ENCODE data around the gene MAPK14. TPM values are rescaled to one million over a fixed set of nuclear protein-coding genes. Genes with fewer than 3 reads are reported as not detected.

Gene MAPK14
- total and polyA plus RNA-seq, 9 of the 15 experiments (the other 6 are each of a cell fraction or from before 2014, with no cell fraction given) = 8.8 to 62.7 (median 35.5) TPM

- no peaks in the 10 kb centered on the region for H3K9me1 ChIP-seq (ENCODE audit: control insufficient read depth, insufficient read depth, low read length)
- no peak overlapping the region for H3K4me3 ChIP-seq
- FAIRE-seq (no peak), ATAC-seq (no peak), DNase-seq (ENCODE audit: extremely low read depth in 1 of 4, low spot score in 3 of 4) (no peak)
- ChIA-PET POLR2A (no interaction called here), CTCF (ENCODE audit: low intra/inter-chr PET ratio) (no interaction called here)
- 72% methylated on average over 3 of the region's 3 CpGs for WGBS (ENCODE audit: insufficient coverage, low coverage, missing lambda C conversion rate)
- no peaks in the 10 kb centered on the region for H3K79me2 ChIP-seq (ENCODE audit: control insufficient read depth, insufficient read depth, low read length)
- no peak overlapping the region for H3K27ac ChIP-seq (ENCODE audit: extremely low read depth, low read depth, low read length)
- no peaks in the 10 kb centered on the region for H3K36me3 ChIP-seq (ENCODE audit: control insufficient read depth, insufficient read depth, low read length)
- BruUV-seq (replicated peaks) = no TSS peak
- no peaks in the 10 kb centered on the region; the same call in 1 of the 2 replicates for H4K20me1 ChIP-seq (replicated peaks; ENCODE audit: control insufficient read depth, insufficient read depth, low read length)
- in situ Hi-C loops (cut with MboI) (no loop called here), intact Hi-C loops (cut with micrococcal nuclease) (no loop called here)
- TF ChIP-seq USF2 (CRISPR knock-in tag; IDR thresholded peaks at IDR 0.05) (no peak), RBM39 (optimal IDR thresholded peaks at IDR 0.05; ENCODE audit: low read depth, low read length) (no peak), NELFE (IDR thresholded peaks at IDR 0.05; ENCODE audit: insufficient read depth, insufficient read length) (no peak), POLR3G (IDR thresholded peaks at IDR 0.05; ENCODE audit: extremely low read depth, insufficient read length, insufficient replicate concordance) (no peak), BRF1 (IDR thresholded peaks at IDR 0.05; ENCODE audit: borderline replicate concordance, extremely low read depth, insufficient read length) (no peak), CHD4 (IDR thresholded peaks at IDR 0.05; ENCODE audit: insufficient read depth, insufficient replicate concordance, low read depth, low read length, poor library complexity, severe bottlenecking) (no peak), MCM3 (IDR thresholded peaks at IDR 0.05) (no peak), ZNF263 (CRISPR knock-in tag; IDR thresholded peaks at IDR 0.05; ENCODE audit: borderline replicate concordance) (no peak), GTF2A2 (tag; IDR thresholded peaks at IDR 0.05) (no peak), GTF2F1 (IDR thresholded peaks at IDR 0.05; ENCODE audit: low read depth, low read length) (no peak), TAF7 (tag; IDR thresholded peaks at IDR 0.05) (no peak), GABPB2 (CRISPR knock-in tag; conservative IDR thresholded peaks at IDR 0.05) (no peak), DEAF1 (CRISPR knock-in tag; IDR thresholded peaks at IDR 0.05) (no peak), MNT (conservative IDR thresholded peaks at IDR 0.05) (no peak), MAX (CRISPR knock-in tag; IDR thresholded peaks at IDR 0.05) (no peak), ZBTB33 (CRISPR knock-in tag; IDR thresholded peaks at IDR 0.05) (no peak)
- H3K9me3 ChIP-seq (replicated peaks; ENCODE audit: control insufficient read depth, insufficient read depth, low read depth, low read length) = no peaks in the 10 kb centered on the region
- peaks cover 25 to 27% of the 10 kb centered on the region in 2 experiments for H3K4me1 ChIP-seq (replicated peaks in 1 of 2; ENCODE audit: control insufficient read depth in 2 of 2, insufficient read depth in 2 of 2, low read length in 2 of 2)
- no peak overlapping the region for H3K9ac ChIP-seq (ENCODE audit: insufficient read depth in 1 of 2, low read depth in 2 of 2, low read length in 2 of 2)
- H3K4me2 ChIP-seq (ENCODE audit: insufficient read depth, low read length) = no peak overlapping the region
- no peak overlapping the region for H2AFZ ChIP-seq (ENCODE audit: low read depth, low read length)
- H3K27me3 ChIP-seq (ENCODE audit: control insufficient read depth in 2 of 2, insufficient read depth in 2 of 2, low read length in 2 of 2) = peaks cover 3 to 14% of the 10 kb centered on the region in 2 experiments; a peak in 4 of 5 replicates
Measured at GRCh38 chr6:36128793-36129192, 101.2 kb downstream of the MAPK14 start.
